K562 (cell line): ENCODE data around the gene GPN1. TPM values are rescaled to one million over a fixed set of nuclear protein-coding genes. Genes with fewer than 3 reads are reported as not detected.
A peak's percentile ranks its signal among the peaks of the same experiment; 100 is the strongest.

Experiments used
- BRD4 ChIP-seq: fragments of 200-600 bp; sonication (generic); IDR thresholded peaks from 2 replicates; pipeline ENCODE4 v1.6.1; 2017; ENCODE audit warnings: inconsistent platforms
- ETV1 ChIP-seq: fragments of 450-650 bp; conservative IDR thresholded peaks from 2 replicates; pipeline ENCODE4 v1.6.1; 2016; ENCODE audit warnings: missing genetic modification characterization, control low read depth, low read depth, missing compliant biosample characterization
- FIP1L1 ChIP-seq: fragments of 200-400 bp; formaldehyde crosslinking; IDR thresholded peaks from 2 replicates; pipeline ENCODE4 v1.6.1; 2018; ENCODE audit warnings: mild to moderate bottlenecking, low read depth, low read length; ENCODE audit not compliant: poor library complexity, severe bottlenecking
- GATAD2B ChIP-seq: fragments of 450-650 bp; IDR thresholded peaks from 2 replicates; pipeline ENCODE4 v1.6.1; 2017; ENCODE audit warnings: mild to moderate bottlenecking, borderline replicate concordance
- IRF1 ChIP-seq: sonication (generic); formaldehyde crosslinking; IDR thresholded peaks from 2 replicates; pipeline ENCODE4 v1.8.0; 2022; ENCODE audit warnings: missing genetic modification reagents, mild to moderate bottlenecking, borderline replicate concordance
- KAT2B ChIP-seq: IDR thresholded peaks from one replicate; pipeline ENCODE4 v1.6.1; 2012; ENCODE audit warnings: low read depth, mild to moderate bottlenecking, control low read depth, inconsistent platforms, low read length, moderate library complexity
- ZBTB40 ChIP-seq, 2 experiments: fragments of 450-650 bp in 1 of 2; sonication (generic) in 1 of 2; formaldehyde crosslinking in 1 of 2; IDR thresholded peaks; 2 replicates each; pipeline versions ENCODE4 v1.7.1 to v1.9.0; 2016 to 2022; ENCODE audit warnings: inconsistent platforms in 1 of 2, mild to moderate bottlenecking in 1 of 2, missing genetic modification reagents in 1 of 2
- ZNF277 ChIP-seq: fragments of 250-450 bp; sonication (Bioruptor Pico); IDR thresholded peaks from 2 replicates; pipeline ENCODE4 v1.8.0; 2022; ENCODE audit warnings: inconsistent platforms, mild to moderate bottlenecking, moderate library complexity, borderline replicate concordance
- polyA plus RNA-seq, 8 experiments: library from polyadenylated mRNA; depleted of rRNA in 4 of 8; stranded (reverse) in 5 of 8; unstranded in 3 of 8; fragments of >200 nt; fragmentation: Nextera tagmentation in 2 of 8; fragmentation: Illumina TruSeq in 1 of 8; extraction: Ambion mirVana in 2 of 8; extraction: Trizol in 1 of 8; gene quantifications; 2 replicates each; pipeline versions ENCODE4 v1.2.1 to v1.2.3, GENCODE V29; 2011 to 2014; ENCODE audit warnings: inconsistent platforms in 1 of 8, missing spikeins in 1 of 8
- total RNA-seq, 7 experiments: library from RNA; depleted of rRNA in 6 of 7; stranded (reverse); fragments of >200 nt in 6 of 7; fragmentation: Illumina TruSeq in 2 of 7; extraction: Trizol in 2 of 7; gene quantifications; 2 replicates each; pipeline versions ENCODE4 v1.2.1 to v1.2.3, GENCODE V29; 2011 to 2021; ENCODE audit warnings: low replicate concordance in 1 of 7
- TF ChIP-seq, protein P1 (sequence below), 3 experiments: fragments of 200-800 bp in 1 of 3; fragments of 250-450 bp in 1 of 3; fragments of 450-650 bp in 1 of 3; sonication (Bioruptor Pico) in 1 of 3; sonication (Bioruptor generic) in 1 of 3; formaldehyde crosslinking in 1 of 3; IDR thresholded peaks; 2 replicates each; pipeline versions ENCODE4 v1.6.1 to v1.8.0; 2016 to 2022; ENCODE audit warnings: mild to moderate bottlenecking in 2 of 3, missing genetic modification characterization in 2 of 3, missing compliant biosample characterization in 1 of 3, moderate library complexity in 1 of 3

The GPN1 gene
- total and polyA plus RNA-seq, 9 of the 15 experiments (the other 6 are each of a cell fraction or from before 2014, with no cell fraction given) = 23.4 to 171 (median 48.2) TPM

DNA sequence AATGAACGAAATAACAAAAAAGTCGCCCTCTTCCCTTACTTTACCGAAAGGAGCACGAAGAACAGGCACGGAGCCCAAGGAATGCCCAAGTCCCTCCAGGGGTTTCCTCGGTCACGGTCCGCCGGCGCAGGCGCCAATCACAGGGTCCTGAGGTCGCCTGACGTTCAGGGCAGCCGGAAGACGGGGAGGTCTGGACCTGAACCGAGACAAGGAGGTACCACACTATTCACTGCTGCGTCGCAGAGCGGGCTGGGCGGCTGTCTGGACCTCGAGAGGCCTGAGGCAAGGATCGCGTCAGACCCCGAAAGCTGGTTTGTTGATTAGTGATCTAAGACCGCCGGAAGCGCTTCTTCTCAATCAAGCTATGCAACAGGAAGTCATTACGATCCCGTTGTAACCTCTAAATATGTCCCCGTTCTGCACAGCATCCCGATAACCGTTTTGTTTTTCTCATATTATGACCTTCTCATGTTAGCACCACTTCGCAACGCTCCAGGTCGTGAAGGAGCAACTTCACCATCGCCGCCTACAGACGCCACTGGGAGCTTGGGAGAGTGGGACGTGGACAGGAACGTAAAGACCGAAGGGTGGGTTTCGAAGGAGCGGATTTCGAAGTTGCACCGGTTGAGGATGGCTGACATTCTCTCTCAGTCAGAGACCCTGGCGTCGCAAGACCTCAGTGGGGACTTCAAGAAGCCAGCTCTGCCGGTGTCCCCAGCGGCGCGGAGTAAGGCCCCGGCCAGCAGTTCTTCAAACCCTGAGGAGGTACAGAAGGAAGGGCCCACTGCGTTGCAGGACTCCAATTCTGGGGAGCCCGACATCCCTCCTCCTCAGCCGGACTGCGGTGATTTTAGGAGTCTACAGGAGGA, 34.7 kb downstream of the GPN1 start, which contains the start of the genes SLC4A1AP and SUPT7L (continued):
- TF ChIP-seq ZBTB40 (IDR thresholded peaks at IDR 0.05) (peak; percentile 100), ZBTB40 (CRISPR knock-in tag; IDR thresholded peaks at IDR 0.05) (no peak), GATAD2B (no peak), FIP1L1 (no peak), BRD4 (peak; percentile 91), ZNF277 (CRISPR knock-in tag) (no peak), ETV1 (peak; percentile 63), KAT2B (no peak), IRF1 (no peak)
- TF ChIP-seq, protein P1, sequence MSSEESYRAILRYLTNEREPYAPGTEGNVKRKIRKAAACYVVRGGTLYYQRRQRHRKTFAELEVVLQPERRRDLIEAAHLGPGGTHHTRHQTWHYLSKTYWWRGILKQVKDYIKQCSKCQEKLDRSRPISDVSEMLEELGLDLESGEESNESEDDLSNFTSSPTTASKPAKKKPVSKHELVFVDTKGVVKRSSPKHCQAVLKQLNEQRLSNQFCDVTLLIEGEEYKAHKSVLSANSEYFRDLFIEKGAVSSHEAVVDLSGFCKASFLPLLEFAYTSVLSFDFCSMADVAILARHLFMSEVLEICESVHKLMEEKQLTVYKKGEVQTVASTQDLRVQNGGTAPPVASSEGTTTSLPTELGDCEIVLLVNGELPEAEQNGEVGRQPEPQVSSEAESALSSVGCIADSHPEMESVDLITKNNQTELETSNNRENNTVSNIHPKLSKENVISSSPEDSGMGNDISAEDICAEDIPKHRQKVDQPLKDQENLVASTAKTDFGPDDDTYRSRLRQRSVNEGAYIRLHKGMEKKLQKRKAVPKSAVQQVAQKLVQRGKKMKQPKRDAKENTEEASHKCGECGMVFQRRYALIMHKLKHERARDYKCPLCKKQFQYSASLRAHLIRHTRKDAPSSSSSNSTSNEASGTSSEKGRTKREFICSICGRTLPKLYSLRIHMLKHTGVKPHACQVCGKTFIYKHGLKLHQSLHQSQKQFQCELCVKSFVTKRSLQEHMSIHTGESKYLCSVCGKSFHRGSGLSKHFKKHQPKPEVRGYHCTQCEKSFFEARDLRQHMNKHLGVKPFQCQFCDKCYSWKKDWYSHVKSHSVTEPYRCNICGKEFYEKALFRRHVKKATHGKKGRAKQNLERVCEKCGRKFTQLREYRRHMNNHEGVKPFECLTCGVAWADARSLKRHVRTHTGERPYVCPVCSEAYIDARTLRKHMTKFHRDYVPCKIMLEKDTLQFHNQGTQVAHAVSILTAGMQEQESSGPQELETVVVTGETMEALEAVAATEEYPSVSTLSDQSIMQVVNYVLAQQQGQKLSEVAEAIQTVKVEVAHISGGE (CRISPR knock-in tag; IDR thresholded peaks at IDR 0.05) = peak; percentile 99
